ENCODE measurements around the gene TMEM208.

The TMEM208 gene

GRCh38 chr16:67210069-67210937, 16.6 kb upstream of the TMEM208 start:
- DNase-seq: no peak

GRCh38 chr16:67211674-67212073, 15.3 kb upstream of the TMEM208 start:
- DNase-seq: no peak

GRCh38 chr16:67212766-67213165, 14.2 kb upstream of the TMEM208 start:
- DNase-seq: no peak

- no peak for DNase-seq
Observed at GRCh38 chr16:67213197-67214019, 13.5 kb upstream of the TMEM208 start.

GRCh38 chr16:67215706-67216105, 11.2 kb upstream of the TMEM208 start:
- no peak for DNase-seq

- DNase-seq: no peak
Observed at GRCh38 chr16:67216612-67217490, 10.1 kb upstream of the TMEM208 start.

GRCh38 chr16:67223992-67224391, 2.9 kb upstream of the TMEM208 start:
- no peak for DNase-seq

- no peak for DNase-seq
Observed at GRCh38 chr16:67226295-67226803, 581 bp upstream of the TMEM208 start.

- no peak for DNase-seq
Observed at GRCh38 chr16:67227567-67227921, 614 bp downstream of the TMEM208 start.

- no peak for DNase-seq
Observed at GRCh38 chr16:67228034-67228785, 1.3 kb downstream of the TMEM208 start.

- DNase-seq: no peak
Observed at GRCh38 chr16:67228905-67229304, 2.0 kb downstream of the TMEM208 start.

GRCh38 chr16:67229906-67230808, 3.2 kb downstream of the TMEM208 start:
- DNase-seq: no peak

- no peak for DNase-seq
Observed at GRCh38 chr16:67230809-67231660, 4.1 kb downstream of the TMEM208 start.

GRCh38 chr16:67233596-67233995, 6.7 kb downstream of the TMEM208 start:
- no peak for DNase-seq

GRCh38 chr16:67234180-67234597, 7.3 kb downstream of the TMEM208 start:
- DNase-seq: no peak

- no peak for DNase-seq
Observed at GRCh38 chr16:67235816-67236562, 9.1 kb downstream of the TMEM208 start.

- DNase-seq: peak; percentile 37
Observed at GRCh38 chr16:67236563-67237395, 9.8 kb downstream of the TMEM208 start.
